OCI-M1 (cell line): ENCODE measurements around the gene DDX59.

ENCODE experiments used
- DNase-seq: peaks from one replicate; lab custom pipeline; 2025; lab: John Stamatoyannopoulos, UW

Gene DDX59

DNA sequence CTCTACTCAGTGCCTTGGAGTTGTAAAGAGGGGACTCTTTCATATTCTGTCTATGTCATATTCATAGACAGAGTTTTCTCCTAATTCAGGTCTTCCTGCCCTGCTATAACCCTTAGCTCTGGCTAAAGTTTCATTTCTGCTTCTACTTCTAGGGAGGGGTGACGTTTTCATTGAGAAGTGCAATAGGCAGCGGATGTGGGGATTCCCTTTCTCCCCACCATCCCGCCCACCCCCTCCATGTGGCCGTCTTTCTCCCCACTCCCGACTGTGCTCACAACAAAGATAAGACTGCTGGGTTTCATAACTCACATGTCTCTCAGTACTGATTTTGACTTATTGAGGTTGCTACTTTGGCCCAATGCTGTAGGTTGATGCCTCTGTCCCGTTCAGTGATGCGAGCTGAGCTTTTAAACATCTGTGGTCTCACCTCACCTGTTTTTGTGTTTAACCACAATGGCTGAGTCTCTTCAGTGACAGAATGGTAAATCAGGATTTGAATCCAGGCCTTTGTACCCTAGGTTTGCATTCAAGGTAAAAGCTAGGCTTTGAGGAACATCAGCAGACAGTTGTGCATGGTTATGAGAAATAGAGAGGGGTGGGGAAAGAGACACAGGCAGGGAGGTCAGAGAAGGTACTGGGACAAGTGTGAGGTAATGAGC lies 41.4 kb downstream of the DDX59 start:
- DNase-seq = no peak

DNA sequence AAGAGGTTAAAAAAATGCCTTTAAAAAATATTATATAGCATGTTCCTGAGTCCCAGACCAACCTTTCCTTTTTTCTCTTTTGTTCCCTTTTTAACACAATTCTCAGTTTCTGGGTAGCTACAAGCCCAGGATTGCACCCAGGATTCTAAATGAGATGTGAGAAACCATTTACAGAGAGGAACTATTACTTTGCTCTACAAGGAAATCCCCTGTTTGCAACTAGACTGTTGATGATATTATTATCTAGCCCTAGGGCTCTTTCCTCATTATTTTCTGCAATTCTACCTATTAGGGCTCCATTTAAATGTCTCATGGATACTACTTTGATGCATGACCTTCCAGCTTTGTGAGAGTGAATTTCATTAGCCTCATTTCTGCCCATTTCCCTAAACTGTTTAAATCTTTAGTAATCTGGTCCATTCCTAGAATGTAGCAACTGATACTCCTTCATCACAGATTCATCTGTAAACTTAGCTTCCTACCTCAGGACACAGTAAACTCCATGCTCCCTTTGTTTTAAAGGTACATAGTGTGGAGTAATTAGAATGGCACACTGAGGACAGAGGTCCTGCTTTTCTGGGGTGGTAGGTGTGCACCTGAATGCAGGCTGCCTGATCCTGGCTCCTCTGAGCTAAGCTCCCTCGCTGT lies 42.0 kb downstream of the DDX59 start:
- DNase-seq = no peak

DNA sequence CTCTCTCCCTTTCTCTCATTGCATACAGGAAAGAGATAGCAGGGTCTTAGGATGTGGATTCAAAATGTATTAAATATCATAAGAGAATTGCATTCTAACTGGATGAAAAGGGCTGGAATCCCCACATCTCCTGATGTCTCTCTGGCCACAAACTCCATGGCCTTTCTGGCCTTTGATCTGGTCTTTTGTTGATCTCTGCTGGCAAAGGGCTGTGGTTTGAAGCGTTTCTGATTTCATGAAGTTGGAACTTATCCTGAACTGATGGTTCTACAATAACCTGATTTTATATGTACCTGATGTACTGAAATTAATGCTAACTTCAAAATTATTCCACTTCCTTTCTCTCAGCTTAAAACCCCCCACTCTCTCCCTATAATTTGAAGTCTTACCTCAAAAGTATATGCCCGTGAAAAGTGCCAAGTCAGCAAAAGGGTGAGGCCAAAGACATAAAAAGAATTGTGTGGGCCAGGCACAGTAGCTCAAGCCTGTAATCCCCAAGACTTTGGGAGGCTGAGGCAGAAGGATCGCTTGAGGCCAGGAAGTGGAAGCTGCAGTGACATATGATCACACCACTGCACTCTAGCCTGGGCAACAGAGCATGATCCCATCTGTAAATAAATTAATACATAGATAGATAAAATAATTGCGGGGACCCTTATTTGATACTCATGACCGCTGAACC lies 42.7 kb downstream of the DDX59 start:
- no peak for DNase-seq

DNA sequence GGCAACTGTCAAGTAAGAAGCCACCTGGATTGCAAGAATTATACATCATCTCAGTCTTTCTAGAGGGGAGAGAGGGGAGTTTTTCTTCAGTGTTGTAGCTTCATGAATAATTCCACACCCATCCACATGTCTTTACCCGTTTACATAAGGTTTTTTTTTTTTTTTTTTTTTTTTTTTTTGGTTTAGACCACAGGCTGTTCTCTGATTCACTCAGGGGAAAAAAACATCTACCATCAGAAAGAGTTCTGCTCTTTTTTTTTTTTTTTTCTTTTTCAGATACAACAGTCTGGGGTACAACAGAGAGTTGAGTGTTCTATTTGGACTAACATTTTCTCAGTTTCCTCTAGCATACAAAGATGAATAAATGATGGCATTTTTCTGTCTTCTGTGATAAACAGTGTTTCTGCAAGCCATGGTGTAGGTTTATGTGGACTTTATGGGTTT lies 44.3 kb downstream of the DDX59 start:
- DNase-seq = peak; percentile 41

DNA sequence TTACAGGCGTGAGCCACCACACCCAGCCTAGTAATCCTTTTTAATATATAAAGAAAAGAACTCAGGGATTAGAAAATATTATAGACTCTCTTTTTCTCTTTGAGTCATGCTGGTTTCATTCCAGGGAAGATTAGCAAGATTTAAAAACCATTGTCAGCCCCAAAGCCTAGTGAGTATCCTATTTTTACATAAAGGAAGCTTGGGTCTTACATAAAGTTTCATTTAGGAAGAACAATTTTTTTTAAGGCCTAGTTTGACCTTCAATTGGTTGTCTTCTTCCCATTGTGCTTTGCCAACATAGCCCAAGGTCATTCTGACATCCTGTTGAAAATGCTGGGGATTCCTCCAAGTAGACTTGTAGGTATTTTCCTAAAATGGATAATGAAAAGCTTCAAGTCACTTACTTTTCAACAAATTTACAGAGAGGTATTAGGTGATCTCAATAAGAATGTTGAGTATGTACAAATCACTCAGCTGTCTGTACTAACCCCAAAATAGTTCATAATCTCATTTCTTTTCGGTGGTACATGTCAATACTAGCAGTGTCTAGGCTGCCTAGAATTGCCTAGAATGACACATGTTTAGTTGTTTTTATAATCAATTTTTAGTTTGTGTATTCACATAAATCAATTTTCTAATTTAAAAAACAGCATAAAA lies 44.9 kb downstream of the DDX59 start:
- no peak for DNase-seq

DNA sequence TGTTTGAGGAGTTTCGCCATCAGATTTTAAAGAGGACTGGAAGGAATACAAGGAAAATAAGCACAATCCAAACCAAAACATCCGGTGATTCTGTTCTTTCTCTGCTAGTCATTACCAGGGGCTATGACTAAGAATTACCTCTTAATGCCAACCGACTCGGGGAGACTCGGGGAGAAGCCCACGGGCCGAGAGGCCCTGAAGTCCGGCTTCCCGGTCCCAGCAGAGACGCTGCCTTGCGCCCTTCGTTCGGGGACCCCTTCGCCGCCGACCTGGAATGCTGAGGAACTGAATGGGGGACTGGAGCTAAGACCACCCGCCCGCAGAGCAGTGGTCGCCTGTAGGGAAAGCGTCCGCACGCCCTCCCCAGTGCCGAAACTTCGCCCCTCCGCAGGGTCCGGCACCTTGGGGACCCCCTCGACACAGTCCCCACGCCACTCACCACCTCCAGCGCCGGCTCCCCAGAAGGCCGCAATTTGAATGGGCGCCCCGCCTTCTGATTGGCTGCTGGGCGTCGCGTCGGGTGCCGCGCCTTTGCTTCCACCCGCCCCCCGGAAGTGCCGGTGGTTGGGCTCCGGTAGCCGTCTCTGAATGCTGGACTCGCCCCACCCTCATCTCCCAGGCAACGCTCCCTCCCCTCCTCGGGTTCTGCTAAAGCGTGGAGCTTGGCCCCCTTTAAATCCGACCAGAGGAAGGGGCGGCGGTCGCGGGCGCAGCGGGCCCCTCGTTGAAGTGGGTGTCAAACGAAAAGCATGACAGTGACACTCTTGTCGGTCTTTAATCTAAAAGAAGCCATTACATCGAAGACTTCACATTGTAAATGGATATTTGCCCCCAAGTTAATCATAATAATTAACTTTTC lies 49.2 kb downstream of the DDX59 start, which contains the start of gene KIF14:
Gene KIF14, minus strand, starts transcription at position 479 of the 859 bp plus-strand sequence. CDS start 2,028 bp downstream, outside the sequence.
- DNase-seq = peak; percentile 98

DNA sequence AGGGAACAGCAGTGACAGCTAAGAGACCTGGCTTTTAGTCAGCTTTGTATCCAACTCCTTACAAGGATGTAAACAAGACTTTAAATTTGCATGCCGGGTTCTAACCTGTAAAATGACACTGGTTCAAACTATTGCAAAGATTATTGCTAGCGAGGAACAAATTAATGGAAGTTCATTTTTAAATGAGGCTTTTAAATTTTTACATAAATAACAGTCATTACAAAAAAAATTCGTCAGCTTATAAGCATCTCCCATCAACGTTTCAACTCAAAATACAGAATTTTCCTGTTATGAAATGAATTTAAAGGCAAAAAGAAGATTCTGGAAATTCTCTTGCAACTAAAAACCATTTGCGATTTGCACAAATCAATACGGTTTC lies 49.8 kb downstream of the DDX59 start:
- peak; percentile 55 for DNase-seq

DNA sequence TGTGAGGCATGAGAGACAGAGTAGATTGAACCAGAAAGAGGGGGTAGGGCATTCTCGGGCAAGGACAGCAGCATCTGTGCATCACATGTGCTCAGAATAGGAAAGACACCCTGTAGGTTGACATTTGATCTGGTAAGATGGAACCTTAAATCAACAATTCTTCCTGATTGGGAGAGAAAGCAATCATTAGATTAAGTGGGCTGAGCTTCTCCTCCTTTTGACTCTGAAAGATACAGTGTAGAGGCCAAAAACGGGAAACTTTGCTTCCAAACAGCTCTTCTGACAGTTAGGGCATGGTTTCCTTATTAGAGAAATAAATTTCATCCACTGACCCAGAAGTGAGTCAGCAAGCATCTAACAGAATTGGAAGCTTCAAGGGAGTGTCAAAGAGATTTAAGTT lies 58.9 kb downstream of the DDX59 start:
- no peak for DNase-seq

DNA sequence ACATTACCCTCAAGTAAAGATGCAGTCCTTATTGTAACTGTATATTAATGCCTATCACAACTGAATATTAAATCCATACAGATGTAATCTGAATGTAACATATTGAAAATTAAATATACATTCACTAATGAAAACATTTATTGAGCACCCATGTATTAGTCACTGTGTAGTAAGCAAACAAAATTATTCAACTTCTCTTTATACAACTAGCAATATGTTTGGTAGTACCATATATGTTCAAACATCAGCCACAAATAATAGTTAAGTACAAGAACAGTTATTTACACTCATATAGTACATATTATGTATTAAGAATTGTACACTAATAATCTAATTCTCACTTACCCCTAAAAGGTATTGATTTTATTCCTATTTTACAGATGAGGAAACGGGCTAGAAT lies 67.1 kb downstream of the DDX59 start:
- no peak for DNase-seq
